HCT116 (cell line): Measurements from ENCODE around the gene CACNG3.

Experiments
- ATF3 ChIP-seq: IDR thresholded peaks from 2 replicates; pipeline ENCODE4 v1.6.1; 2012
- CEBPB ChIP-seq: IDR thresholded peaks from 2 replicates; pipeline ENCODE4 v1.6.1; 2012; ENCODE audit warnings: low read depth
- CTCF ChIP-seq, 3 experiments: fragments of 200-600 bp in 1 of 3; sonication (generic) in 1 of 3; IDR thresholded peaks in 2 of 3; conservative IDR thresholded peaks in 1 of 3; 2 replicates each; pipeline ENCODE4 v1.5.1; 2012 to 2017; ENCODE audit warnings: low read depth in 2 of 3, low read length in 2 of 3, antibody characterized with exemption in 1 of 3, borderline replicate concordance in 1 of 3, control low read depth in 1 of 3, mild to moderate bottlenecking in 1 of 3, mixed read lengths in 1 of 3, mixed run types in 1 of 3, moderate library complexity in 1 of 3; ENCODE audit not compliant: insufficient read depth in 1 of 3
- EZH2 ChIP-seq: fragments of 200-600 bp; sonication (generic); IDR thresholded peaks from 2 replicates; pipeline ENCODE4 v1.6.1; 2017; ENCODE audit warnings: antibody characterized with exemption, mixed run types
- JUND ChIP-seq: IDR thresholded peaks from 2 replicates; pipeline ENCODE4 v1.6.1; 2012
- POLR2A ChIP-seq: IDR thresholded peaks from 2 replicates; pipeline ENCODE4 v1.7.0; 2011; ENCODE audit warnings: borderline replicate concordance; ENCODE audit not compliant: insufficient read depth, insufficient read length; ENCODE audit errors: extremely low read depth
- POLR2AphosphoS5 ChIP-seq: IDR thresholded peaks from 2 replicates; pipeline ENCODE4 v1.6.1; 2011; ENCODE audit warnings: mild to moderate bottlenecking, low read depth, low read length, moderate library complexity
- RAD21 ChIP-seq: IDR thresholded peaks from 2 replicates; pipeline ENCODE4 v1.6.1; 2012; ENCODE audit warnings: low read depth, mild to moderate bottlenecking
- SIN3A ChIP-seq: IDR thresholded peaks from 2 replicates; pipeline ENCODE4 v1.6.1; 2012; ENCODE audit warnings: low read depth
- TF ChIP-seq, protein P1 (sequence below): IDR thresholded peaks from 2 replicates; pipeline ENCODE4 v1.6.1; 2012; ENCODE audit warnings: low read depth

DNA sequence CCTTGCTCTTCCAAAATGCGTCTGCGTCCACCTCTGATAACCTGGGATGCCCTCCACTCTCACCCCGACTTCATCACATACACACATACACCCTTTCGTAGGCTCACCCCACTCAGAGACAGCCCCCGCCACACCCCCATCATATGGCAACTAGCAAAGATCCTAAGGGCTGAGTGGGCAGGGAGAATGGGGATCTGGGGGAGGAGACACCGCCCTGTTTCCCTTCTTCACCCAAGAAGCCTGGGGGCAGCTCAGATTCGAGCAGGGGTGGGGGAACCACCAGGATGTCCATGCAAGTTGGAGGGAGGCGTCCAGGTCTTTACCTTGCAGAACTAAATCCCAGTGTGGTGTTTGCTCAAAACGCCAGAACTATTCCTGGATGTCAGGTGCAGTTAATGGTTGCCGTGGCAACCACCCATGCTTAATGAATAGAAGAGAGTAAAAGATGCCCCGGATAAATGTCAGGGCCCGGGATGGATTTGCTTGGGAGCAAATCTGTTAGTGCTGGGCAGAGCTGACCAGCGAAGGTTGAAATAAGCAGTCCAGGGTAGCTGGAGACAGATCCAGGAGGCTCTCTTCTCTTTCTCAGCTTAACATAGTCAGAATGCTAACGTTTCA is 72.8 kb downstream of the CACNG3 start:
- TF ChIP-seq CTCF (IDR thresholded peaks at IDR 0.05 in 2 of 3, conservative IDR thresholded peaks at IDR 0.05 in 1 of 3; ENCODE audit: borderline replicate concordance in 1 of 3, insufficient read depth in 1 of 3, low read depth in 2 of 3, low read length in 2 of 3) = no peak
- no peak for TF ChIP-seq POLR2A
- TF ChIP-seq EZH2 = no peak
- TF ChIP-seq CEBPB = no peak
- TF ChIP-seq JUND = no peak
- no peak for TF ChIP-seq RAD21
- TF ChIP-seq POLR2AphosphoS5 = no peak
- TF ChIP-seq ATF3 = no peak
- TF ChIP-seq SIN3A = no peak
- TF ChIP-seq, protein P1, sequence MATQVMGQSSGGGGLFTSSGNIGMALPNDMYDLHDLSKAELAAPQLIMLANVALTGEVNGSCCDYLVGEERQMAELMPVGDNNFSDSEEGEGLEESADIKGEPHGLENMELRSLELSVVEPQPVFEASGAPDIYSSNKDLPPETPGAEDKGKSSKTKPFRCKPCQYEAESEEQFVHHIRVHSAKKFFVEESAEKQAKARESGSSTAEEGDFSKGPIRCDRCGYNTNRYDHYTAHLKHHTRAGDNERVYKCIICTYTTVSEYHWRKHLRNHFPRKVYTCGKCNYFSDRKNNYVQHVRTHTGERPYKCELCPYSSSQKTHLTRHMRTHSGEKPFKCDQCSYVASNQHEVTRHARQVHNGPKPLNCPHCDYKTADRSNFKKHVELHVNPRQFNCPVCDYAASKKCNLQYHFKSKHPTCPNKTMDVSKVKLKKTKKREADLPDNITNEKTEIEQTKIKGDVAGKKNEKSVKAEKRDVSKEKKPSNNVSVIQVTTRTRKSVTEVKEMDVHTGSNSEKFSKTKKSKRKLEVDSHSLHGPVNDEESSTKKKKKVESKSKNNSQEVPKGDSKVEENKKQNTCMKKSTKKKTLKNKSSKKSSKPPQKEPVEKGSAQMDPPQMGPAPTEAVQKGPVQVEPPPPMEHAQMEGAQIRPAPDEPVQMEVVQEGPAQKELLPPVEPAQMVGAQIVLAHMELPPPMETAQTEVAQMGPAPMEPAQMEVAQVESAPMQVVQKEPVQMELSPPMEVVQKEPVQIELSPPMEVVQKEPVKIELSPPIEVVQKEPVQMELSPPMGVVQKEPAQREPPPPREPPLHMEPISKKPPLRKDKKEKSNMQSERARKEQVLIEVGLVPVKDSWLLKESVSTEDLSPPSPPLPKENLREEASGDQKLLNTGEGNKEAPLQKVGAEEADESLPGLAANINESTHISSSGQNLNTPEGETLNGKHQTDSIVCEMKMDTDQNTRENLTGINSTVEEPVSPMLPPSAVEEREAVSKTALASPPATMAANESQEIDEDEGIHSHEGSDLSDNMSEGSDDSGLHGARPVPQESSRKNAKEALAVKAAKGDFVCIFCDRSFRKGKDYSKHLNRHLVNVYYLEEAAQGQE = no peak
